Right cardiac atrium (tissue), 5 donors: Measurements from ENCODE around the gene TMC2. TPM values are rescaled to one million over a fixed set of nuclear protein-coding genes. Genes with fewer than 3 reads are reported as not detected.
A peak's percentile ranks its signal among the peaks of the same experiment; 100 is the strongest.

ENCODE experiments used
- ATAC-seq, 2 donors: fragments of 200-7000 bp; cut with Tn5 transposase; one replicate each; pipeline versions ENCODE4 v1.8.0 to v1.9.1; 2020; ENCODE audit warnings: moderate library complexity in 2 of 2, mild to moderate bottlenecking in 1 of 2
- DNase-seq, 3 donors: peaks; one replicate each; pipeline ENCODE4 v3.0.0-alpha.2; 2020
- H3K27ac ChIP-seq: one replicate; pipeline ENCODE4 v1.5.1; 2013; ENCODE audit warnings: mild to moderate bottlenecking, low read length, control low read depth, moderate library complexity
- H3K27me3 ChIP-seq: one replicate; pipeline ENCODE4 v1.6.1; 2013; ENCODE audit not compliant: control insufficient read depth, insufficient read depth
- H3K4me1 ChIP-seq: one replicate; pipeline ENCODE4 v1.6.1; 2013; ENCODE audit warnings: low read length; ENCODE audit not compliant: control insufficient read depth, insufficient read depth
- H3K4me3 ChIP-seq: one replicate; pipeline ENCODE4 v1.5.1; 2013; ENCODE audit warnings: low read length, control low read depth
- H3K9me3 ChIP-seq: one replicate; pipeline ENCODE4 v1.6.1; 2013; ENCODE audit warnings: low read length; ENCODE audit not compliant: control insufficient read depth
- WGBS: extraction: QIAGEN DNeasy Blood & Tissue Kit; methylation state at CpG from one replicate; pipeline ENCODE4 v1.1.7; 2013; 5-methylcytosine and 5-hydroxymethylcytosine counted together
- intact Hi-C, 4 donors: fragments of 100-400 bp; cut with DNase I; formaldehyde crosslinking; loops; one replicate each; pipeline versions ENCODE4 v1.11.0 to v1.14.0; 2022 to 2023
- polyA plus RNA-seq: library from polyadenylated mRNA; stranded (reverse); fragments of 200-250 nt; gene quantifications from one replicate; pipeline ENCODE4 v1.2.3, GENCODE V29; 2013
- total RNA-seq, 4 donors: library from RNA; stranded (reverse); fragmentation: NEBNext Ultra II Directional; extraction: Animal tissue kit (Norgen Biotek cat#: 25700); gene quantifications; one replicate each; pipeline ENCODE4 v1.2.1, GENCODE V29; 2021
- donor health status: healthy with polysubstance abuse.
- donor health status: DM: no; HTN: yes; CAD: no.
- donor health status: DM: no; HTN: no; CAD: no.
- donor health status: DM: no; HTN: yes; CAD: no; lungs with severe emphysema.
- donor health status: DM: yes; HTN: yes; CAD: no.

Gene TMC2
- total and polyA plus RNA-seq, 5 donors = not detected

DNA sequence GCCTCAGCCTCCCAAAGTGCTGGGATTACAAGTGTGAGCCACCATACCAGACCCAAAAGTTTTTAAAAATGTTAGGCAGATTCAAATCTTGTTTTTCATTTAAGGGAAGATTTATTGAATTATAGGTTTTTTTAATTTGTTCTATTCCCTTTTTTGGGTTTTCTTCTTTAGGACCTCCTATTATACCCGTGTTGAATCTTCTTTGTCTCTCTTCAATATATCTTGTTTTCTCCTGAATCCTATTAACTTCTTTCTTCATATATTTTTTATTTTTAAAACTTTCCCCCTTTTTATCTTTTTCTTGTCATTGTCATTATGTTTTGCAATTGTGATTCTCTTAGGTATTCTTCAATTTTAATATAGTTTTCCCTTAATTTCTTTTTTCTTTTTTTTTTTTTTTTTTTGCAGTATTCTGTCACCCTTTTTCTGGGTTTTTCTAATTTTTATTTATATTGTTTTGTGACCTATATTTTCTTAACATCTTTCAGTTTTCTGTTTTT lies 70.2 kb downstream of the TMC2 start:
- WGBS = 93% methylated on average over 1 of the region's 1 CpG
- Histone ChIP-seq H3K4me3 (no peak overlapping the region), H3K27me3 (no peaks in the 10 kb centered on the region), H3K27ac (no peak overlapping the region), H3K9me3 (peaks cover 2% of the 10 kb centered on the region), H3K4me1 (no peaks in the 10 kb centered on the region)
- ATAC-seq (no peak), DNase-seq (no peak)
- intact Hi-C loops = no loop called here

DNA sequence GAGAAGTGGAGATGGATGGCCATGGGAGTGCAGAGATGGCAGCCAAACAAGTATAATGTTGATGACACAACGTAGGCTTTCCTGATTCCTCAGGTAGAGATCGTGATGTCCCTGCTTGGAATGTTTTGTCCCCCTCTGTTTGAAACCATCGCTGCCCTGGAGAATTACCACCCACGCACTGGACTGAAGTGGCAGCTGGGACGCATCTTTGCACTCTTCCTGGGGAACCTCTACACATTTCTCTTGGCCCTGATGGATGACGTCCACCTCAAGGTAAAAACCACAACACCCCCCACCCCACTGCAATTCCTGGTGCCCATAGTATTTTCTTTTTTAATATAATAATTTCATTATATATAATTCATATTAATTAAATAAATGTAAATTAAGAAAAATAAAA lies 74.0 kb downstream of the TMC2 start:
- H3K27me3 ChIP-seq = no peaks in the 10 kb centered on the region
- no peak for DNase-seq
- 75% methylated on average over 6 of the region's 6 CpGs for WGBS
- H3K4me3 ChIP-seq = no peak overlapping the region
- ATAC-seq = no peak
- peaks cover 2% of the 10 kb centered on the region for H3K9me3 ChIP-seq
- intact Hi-C loops = no loop called here
- H3K4me1 ChIP-seq = no peaks in the 10 kb centered on the region
- H3K27ac ChIP-seq = no peak overlapping the region

DNA sequence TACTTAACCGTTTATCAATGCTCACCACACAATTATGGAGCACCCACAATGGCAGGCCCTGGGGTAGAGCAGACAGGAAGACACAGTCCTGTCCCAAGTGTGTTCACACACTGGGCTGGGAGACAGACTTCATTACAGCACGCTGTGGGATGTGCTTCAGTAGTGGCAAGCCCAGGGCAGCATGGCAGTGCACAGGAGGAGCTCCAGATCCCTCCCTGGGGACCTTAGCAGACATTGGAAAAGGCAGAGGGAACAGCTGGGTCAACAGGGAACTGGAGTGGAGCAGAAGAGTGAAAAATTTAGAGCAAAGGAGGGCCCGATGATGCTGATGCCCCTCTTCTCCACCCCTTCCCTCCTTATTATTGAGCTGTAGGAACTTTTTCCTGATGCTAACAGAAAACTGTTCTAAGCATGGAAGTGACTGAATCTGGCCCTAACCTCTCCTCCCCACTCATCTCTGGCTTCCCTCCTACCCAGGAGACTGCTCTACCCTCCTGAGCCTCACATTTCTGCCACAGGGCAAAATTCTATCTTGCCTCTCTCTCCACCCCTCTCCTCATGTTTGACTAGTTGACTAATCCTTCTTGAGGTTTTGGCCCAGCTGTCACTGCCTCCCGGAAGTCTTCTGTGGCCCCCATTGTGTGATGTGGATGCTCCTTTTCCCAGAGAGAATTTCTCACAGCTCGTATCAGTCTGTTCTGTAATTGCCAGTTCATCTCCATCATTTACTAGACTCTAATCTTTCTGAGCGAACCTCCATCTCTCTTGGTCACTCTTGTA lies 74.8 kb downstream of the TMC2 start:
- intact Hi-C loops = no loop called here
- 67% methylated on average over 6 of the region's 6 CpGs for WGBS
- DNase-seq (no peak), ATAC-seq (no peak)
- Histone ChIP-seq H3K9me3 (no peaks in the 10 kb centered on the region), H3K4me3 (no peak overlapping the region), H3K27me3 (no peaks in the 10 kb centered on the region), H3K27ac (no peak overlapping the region), H3K4me1 (no peaks in the 10 kb centered on the region)

DNA sequence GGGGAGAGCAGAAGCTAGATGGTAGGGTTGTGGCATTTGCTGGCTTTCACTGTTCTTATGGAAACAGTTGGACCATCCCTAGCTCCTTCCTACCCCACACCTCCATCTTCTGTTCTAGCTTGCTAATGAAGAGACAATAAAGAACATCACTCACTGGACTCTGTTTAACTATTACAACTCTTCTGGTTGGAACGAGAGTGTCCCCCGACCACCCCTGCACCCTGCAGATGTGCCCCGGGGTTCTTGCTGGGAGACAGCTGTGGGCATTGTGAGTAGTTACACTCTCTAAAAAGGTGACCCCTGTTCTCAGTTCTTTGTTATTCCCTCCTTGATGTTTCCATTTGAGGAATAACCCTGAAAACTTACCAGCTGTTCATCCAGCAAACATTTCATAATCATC lies 75.7 kb downstream of the TMC2 start:
- Histone ChIP-seq H3K4me1 (no peaks in the 10 kb centered on the region), H3K27ac (no peak overlapping the region), H3K9me3 (no peaks in the 10 kb centered on the region), H3K27me3 (no peaks in the 10 kb centered on the region), H3K4me3 (no peak overlapping the region)
- 93% methylated on average over 3 of the region's 3 CpGs for WGBS
- DNase-seq (no peak), ATAC-seq (no peak)
- intact Hi-C loops = no loop called here

- H3K9me3 ChIP-seq = no peaks in the 10 kb centered on the region
- no peak overlapping the region for H3K4me3 ChIP-seq
- no peak overlapping the region for H3K27ac ChIP-seq
- WGBS = 71% methylated on average over 9 of the region's 9 CpGs
- no peaks in the 10 kb centered on the region for H3K27me3 ChIP-seq
- H3K4me1 ChIP-seq = no peaks in the 10 kb centered on the region
- intact Hi-C loops = no loop called here
- DNase-seq = no peak
- no peak for ATAC-seq
These were observed 80.3 kb downstream of the TMC2 start for GRCh38 chr20:2616634-2617033.

GRCh38 chr20:2617099-2617714 lies 80.8 kb downstream of the TMC2 start:
- intact Hi-C loops = no loop called here
- DNase-seq (no peak), ATAC-seq (no peak)
- no peaks in the 10 kb centered on the region for H3K9me3 ChIP-seq
- H3K4me1 ChIP-seq = no peaks in the 10 kb centered on the region
- H3K4me3 ChIP-seq = no peak overlapping the region
- no peaks in the 10 kb centered on the region for H3K27me3 ChIP-seq
- no peak overlapping the region for H3K27ac ChIP-seq
- 87% methylated on average over 16 of the region's 16 CpGs for WGBS

DNA sequence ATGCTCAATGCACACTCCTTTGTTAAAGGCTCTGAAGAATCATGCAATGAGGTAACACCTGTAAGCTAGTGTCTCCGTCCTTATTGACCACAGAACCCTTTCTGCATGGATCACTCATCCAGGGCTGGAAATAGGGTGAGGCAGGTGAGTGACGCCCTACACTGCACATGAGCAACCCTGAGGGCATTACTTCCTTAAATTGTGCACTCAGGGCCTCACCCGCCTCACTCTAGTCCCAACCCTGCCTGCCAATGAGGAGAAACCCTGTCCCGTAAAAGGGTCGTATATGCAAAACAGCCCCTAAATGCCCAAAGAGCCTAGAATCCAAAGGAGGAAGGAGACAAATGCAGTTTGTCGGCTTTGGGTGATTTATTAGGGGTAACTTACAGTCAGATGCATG lies 82.4 kb downstream of the TMC2 start:
- Histone ChIP-seq H3K9me3 (no peaks in the 10 kb centered on the region), H3K27ac (no peak overlapping the region), H3K4me3 (no peak overlapping the region), H3K4me1 (no peaks in the 10 kb centered on the region), H3K27me3 (no peaks in the 10 kb centered on the region)
- intact Hi-C loops = no loop called here
- no peak for ATAC-seq
- no peak for DNase-seq
- 80% methylated on average over 6 of the region's 6 CpGs for WGBS

DNA sequence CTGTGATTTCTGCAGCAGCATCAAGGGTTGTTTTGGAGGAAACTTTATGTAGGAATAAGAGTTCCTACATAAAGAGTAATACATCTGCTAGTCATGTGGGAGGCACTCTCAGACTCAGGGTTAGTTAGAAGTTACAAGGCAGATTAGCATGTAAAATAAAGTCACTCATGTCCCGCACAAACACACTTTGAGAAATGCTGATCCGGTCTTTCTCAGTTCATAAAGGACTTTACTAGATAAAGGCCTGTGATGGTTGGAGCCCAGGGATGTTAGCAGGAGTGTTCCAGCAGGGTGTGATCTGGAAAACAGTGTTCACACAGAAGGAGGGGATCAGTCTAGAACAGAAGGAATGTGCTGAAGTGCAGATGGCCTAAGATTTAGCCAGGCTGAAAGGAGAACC lies 83.0 kb downstream of the TMC2 start:
- Histone ChIP-seq H3K9me3 (no peaks in the 10 kb centered on the region), H3K4me3 (no peak overlapping the region), H3K27me3 (no peaks in the 10 kb centered on the region), H3K4me1 (no peaks in the 10 kb centered on the region), H3K27ac (no peak overlapping the region)
- WGBS = 70% methylated on average over 2 of the region's 2 CpGs
- intact Hi-C loops = no loop called here
- ATAC-seq (no peak), DNase-seq (no peak)

- no peak overlapping the region for H3K4me3 ChIP-seq
- no peaks in the 10 kb centered on the region for H3K4me1 ChIP-seq
- 80% methylated on average over 3 of the region's 3 CpGs for WGBS
- H3K9me3 ChIP-seq = no peaks in the 10 kb centered on the region
- intact Hi-C loops = no loop called here
- no peaks in the 10 kb centered on the region for H3K27me3 ChIP-seq
- DNase-seq (no peak), ATAC-seq (no peak)
- H3K27ac ChIP-seq = no peak overlapping the region
These were observed 83.7 kb downstream of the TMC2 start for GRCh38 chr20:2619961-2620595.

- intact Hi-C loops = no loop called here
- WGBS = 58% methylated on average over 4 of the region's 4 CpGs
- peak in 2 of 3 donors; percentile 38 to 60 for DNase-seq
- Histone ChIP-seq H3K9me3 (peaks cover 1% of the 10 kb centered on the region), H3K27ac (no peak overlapping the region), H3K4me3 (no peak overlapping the region), H3K27me3 (no peaks in the 10 kb centered on the region), H3K4me1 (no peaks in the 10 kb centered on the region)
- ATAC-seq = peak; percentile 36 to 59
These were observed 87.8 kb downstream of the TMC2 start for GRCh38 chr20:2624190-2624589.

GRCh38 chr20:2625062-2625461 lies 88.7 kb downstream of the TMC2 start:
- no peak for DNase-seq
- Histone ChIP-seq H3K9me3 (peaks cover 1% of the 10 kb centered on the region), H3K27ac (no peak overlapping the region), H3K4me1 (no peaks in the 10 kb centered on the region), H3K27me3 (no peaks in the 10 kb centered on the region), H3K4me3 (no peak overlapping the region)
- intact Hi-C loops = no loop called here
- WGBS = 70% methylated on average over 2 of the region's 2 CpGs
- no peak for ATAC-seq
